Measurements from ENCODE around the gene LNX2.

LNX2 gene

DNA sequence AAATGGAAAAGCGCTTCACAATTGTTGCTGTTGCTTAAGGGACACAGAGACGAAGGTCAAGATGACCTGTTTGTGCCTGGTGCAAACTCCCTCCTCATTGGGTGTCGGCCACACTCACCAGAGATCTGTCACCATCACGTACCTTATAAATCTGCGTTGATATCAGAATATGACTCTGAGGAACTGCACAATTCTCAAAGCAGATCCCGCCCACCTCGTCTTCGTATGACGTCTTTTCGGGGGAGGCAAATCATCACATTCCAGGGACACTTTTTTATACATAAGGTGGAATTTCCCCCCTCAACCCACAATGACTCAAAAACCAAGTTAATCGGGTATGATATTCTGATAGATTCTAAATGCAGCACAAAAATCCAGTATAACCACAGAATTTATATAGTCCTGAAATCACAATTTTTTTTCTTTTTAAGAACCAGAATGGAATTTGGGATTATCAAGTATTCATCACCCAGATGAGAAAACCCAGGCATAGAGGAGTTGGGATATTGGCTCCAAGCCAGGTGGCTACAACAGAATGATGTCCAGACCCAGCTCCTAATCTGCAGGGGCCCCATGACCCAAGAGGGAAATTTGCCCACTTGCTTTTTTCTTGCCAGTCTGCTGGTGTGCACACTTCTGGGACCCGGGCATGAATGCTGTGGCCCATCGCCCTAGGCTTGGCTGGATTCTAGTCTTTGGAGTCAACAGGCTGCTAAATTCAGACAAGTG is 119.4 kb downstream of the LNX2 start:
- no peak for DNase-seq

GRCh38 chr13:27497563-27498230 is 122.6 kb downstream of the LNX2 start:
- DNase-seq = no peak

- no peak for DNase-seq
These were observed 123.6 kb downstream of the LNX2 start for GRCh38 chr13:27496536-27497273.

- DNase-seq = no peak
These were observed 124.3 kb downstream of the LNX2 start for GRCh38 chr13:27496006-27496405.

Data from fibroblast of skin of abdomen (primary cell).